ENCODE results near the gene MAGI2.
"Not testable (repeated sequence)": the region's sequence is repeated elsewhere in the genome, so short reads cannot be mapped to it uniquely, and the experiment has no call there.

The MAGI2 gene

DNA sequence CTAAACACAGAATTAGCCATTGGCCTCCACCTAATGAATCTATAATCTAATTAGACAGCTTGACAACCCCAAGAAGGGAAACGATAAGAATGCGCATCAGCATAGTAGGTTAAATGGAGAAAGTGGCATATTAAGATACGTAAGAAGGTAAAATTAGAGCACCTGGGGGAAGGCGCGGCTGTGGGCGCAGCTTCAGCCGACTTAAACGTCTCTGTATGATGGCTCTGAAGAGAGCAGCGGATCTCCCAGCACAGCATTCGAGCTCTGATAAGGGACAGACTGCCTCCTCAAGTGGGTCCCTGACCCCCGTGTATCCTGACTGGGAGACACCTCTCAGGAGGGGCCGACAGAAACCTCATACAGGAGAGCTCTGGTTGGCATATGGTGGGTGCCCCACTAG lies 1136.1 kb downstream of the MAGI2 start:
- no peak for DNase-seq

DNA sequence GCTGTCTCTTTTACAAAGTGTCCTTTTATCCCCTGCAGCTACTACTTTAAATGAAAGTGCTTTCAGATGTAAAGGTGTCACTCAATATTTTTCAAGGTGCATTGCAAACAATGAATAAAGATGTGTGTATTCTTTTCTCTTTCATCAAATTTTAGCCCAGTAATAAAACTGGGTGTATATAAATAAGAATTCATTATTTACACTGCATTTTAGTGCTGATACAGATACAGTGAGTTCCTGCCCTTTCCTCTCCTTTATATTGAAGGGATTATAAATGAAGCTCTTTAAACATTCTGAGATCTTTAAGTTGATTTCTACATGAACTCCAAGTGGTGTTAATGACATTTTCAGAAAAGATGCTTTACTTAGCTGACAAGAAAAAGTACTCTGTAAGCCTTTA lies 1137.4 kb downstream of the MAGI2 start:
- DNase-seq = no peak

DNA sequence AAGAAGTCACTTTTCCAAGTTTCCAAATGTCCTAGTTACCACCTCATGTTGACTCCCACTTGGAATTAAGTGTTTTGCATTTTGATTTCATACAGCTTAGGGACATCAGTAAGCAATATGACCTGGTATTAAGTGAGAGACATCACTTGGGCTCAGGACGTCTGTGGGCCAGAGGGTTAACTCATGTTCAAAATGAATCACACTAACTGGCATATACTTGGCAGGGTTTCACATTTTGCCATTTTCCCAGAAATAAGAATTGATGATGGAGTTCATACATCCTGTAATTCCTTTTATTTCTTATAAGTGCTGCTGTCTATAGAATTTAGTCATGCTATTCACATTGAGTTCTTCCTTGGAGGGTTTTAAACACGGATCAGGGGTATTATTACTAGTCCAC lies 1138.3 kb downstream of the MAGI2 start:
- DNase-seq = no peak

DNA sequence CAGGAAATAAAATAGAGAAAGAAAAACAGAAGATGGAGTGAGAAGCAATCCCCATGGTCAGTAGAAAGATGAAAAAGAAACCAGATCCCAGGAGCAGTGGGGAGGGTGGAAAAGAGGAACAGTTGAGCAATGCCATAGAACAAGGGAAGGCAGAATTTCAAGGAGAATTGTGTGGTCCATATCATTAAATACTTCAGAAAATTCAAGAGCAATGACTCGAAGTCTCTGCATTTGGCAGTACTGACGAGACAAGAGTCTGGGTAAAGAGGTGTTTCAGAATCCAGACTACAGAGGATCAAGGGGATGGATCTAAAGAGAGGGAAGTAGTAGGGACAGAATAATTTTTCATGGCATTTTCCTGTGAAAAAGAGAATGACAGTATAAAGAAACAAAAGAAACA lies 1142.3 kb downstream of the MAGI2 start:
- DNase-seq = no peak

DNA sequence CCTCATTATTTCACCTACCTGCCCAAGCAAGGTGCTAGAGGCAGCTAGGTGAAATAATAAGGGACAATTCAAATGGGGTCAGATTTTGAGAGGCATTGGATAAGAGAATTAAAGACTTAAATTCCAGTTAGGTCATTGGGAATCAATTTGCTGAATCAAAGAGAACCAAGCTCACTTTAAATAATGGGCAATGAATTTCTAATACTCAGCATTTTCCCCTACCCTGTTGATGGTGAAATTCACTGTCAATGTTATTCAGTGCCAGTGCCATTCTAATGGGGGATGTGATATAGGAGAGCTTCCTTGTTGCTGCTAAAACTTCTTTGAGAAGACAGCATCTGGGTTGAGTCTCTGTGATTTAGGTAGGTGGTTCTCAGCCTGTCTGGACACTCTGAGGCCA lies 1145.6 kb downstream of the MAGI2 start:
- no peak for DNase-seq

DNA sequence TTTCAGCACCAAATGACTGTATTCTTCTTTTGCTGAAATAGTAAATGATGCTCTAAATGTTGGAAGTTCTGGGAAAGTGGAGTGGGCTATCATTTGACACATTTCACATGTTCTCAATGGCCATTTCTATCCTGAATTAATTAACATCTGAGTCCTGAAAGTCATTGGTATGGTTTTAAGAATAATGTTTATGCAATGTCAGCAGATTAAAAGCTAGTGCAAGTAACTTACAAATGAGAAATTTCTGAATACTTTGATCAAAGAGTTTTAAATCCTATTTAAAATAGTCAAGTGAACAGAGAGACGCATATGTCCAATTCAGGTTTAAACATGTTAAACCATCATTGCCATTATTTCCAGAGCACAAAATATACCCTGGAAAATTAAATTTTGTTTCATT lies 1146.8 kb downstream of the MAGI2 start:
- DNase-seq = no peak

DNA sequence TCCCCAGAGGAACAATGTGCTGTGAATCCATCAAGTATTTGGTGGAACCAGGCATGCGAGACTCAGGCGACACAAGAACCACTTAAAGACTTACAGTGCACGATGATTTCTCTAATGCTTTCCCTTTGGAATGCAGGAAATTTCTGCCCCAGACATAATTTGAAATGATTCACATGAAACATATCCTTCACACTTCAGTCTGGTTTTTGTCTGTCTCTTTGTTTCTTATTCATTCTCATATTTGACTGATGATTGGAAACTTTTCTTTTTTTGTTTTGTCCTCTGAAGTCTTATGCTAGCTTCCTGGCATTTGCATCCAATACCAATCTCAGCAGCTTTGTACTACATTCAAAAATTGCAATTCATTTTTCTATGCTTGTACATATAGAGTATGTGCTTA lies 1152.1 kb downstream of the MAGI2 start:
- DNase-seq = no peak

DNA sequence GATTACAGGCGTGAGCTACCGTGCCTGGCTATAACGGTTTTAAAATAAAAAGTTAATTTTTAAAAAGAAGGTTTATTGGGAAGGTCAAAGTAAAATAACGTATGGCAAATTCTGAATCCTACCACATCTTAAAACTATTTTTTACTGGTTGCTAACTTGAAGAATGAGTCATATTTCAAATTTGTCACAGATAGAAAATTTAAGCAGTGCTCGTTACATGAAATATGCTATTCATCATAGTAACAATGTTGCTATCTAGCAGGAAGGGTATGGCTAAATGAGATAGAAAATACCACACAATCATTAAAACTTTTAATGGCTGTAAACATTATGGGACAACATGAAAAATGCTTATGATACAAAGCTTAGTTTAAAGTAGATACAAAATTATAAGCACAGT lies 1154.4 kb downstream of the MAGI2 start:
- DNase-seq = no peak

DNA sequence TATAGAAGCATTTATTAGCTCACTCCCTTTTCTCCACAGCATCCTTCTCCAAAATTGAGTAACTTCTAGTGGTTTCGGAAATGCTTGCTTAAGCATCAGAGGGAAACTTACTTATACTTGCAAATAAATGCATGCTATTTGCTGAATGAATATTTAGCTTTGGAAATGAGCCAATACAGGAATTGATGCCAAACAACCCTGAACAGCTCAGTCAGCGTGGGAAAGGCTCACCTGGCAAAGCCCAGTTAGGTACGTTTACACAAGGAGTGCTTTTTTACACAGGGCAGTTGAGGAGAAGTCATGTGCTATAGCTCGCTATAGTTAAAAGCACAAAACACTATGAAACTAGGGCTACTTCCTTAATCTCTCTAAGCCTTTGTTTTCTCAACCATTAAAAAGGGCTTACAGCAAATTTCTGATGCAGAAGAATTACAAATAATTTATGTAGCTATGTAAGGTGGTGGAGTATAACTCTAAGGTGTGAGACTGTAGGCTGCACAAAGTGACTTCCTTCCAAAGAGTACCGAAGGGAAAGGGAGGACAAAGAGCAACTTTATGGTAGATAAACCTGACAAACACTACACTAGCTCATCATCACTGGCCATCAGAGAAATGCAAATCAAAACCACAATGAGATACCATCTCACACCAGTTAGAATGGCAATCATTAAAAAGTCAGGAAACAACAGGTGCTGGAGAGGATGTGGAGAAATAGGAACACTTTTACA lies 1156.7 kb downstream of the MAGI2 start:
- DNase-seq = no peak

DNA sequence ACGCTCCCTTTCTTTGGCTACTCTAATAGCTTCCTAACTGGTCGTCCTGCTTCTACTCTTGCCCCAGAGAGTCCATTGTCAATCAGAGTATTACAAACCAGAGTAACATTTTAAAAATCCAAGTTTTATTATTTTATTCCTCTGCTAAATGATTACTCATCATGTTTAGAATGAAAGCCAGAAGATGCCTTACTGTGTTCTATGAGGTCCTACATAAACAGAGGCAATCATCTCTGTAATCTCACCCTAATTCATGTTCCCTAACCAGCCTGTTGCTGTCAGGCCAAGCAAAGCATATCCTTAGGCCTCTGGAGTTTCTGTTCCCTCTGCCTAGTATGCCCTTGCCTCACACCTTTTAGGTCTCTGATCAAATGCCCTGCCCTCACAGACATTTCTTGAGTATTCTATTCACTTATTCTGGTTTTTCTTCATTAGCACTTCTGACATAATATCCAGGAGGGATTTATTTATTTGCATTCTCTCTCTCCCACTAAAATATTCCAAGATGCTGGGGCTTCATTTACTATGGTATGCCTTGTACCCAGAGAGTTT lies 1157.3 kb downstream of the MAGI2 start:
- DNase-seq = no peak

DNA sequence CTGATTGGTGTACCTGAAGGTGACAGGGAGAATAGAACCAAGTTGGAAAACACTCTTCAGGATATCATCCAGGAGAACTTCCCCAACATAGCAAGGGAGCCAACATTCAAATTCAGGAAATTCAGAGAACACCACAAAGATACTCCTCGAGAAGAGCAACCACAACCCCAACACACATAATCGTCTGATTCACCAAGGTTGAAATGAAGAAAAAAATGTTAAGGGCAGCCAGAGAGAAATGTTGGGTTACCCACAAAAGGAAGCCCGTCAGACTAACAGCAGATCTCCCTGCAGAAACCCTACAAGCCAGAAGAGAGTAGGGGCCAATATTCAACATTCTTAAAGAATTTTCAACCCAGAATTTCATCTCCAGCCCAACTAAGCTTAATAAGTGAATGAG lies 1164.0 kb downstream of the MAGI2 start:
- not testable (repeated sequence) for DNase-seq

DNA sequence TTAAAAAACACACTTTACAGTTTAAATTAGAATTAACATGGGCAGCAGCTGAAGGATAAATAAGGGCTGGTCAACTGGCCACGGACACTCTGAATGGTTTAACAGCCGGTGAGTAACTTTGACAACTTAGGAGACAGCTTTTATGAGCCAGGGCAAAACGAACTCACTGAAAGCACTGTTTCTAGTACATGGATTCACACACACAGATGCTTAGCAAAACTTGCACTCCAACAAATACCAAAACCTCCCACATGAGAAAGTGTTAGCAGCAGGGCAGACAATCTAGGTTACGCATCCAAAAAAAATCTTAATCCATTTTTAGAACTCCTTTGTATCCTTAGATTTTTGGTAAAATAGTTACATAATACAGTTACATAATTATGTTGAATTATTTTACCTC lies 1168.5 kb downstream of the MAGI2 start:
- DNase-seq = no peak

DNA sequence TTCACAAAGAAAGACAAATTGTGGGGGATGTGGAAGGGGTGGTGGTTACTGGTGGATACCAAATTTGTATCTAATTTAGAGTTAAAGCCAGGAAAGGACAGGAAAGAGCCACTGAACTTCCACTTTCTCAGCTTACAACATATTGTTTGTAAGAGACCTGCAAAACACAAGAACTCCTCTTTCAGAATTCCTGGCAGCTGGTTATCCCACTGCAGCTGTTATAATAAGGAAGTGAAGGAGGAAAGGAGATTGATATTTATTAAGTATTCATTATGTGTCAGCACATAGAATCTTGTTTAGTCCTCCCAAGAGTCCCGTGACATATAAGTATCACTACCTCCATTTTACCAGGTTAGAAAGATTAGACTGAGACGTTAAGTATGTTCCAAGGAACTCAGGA lies 1173.2 kb downstream of the MAGI2 start:
- DNase-seq = no peak

DNA sequence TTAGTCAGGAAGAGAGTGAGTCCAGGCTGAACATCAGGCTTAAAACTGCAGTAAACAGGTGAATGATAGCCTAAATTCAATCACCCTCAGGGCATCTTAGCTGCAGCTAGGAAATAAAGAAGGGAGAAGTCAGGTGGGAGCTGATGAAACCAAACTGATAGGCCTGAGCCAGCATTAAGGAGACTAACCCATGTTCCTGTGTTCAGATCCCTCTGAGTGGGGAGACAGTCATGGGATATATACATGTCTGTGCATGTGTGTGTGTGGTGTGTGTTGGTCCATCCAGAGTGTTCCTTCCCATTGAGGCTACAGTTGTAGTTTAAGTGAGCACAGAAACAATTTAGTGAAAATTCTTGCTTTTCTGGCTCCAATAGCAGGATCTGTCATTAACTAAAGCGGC lies 1174.0 kb downstream of the MAGI2 start:
- no peak for DNase-seq

DNA sequence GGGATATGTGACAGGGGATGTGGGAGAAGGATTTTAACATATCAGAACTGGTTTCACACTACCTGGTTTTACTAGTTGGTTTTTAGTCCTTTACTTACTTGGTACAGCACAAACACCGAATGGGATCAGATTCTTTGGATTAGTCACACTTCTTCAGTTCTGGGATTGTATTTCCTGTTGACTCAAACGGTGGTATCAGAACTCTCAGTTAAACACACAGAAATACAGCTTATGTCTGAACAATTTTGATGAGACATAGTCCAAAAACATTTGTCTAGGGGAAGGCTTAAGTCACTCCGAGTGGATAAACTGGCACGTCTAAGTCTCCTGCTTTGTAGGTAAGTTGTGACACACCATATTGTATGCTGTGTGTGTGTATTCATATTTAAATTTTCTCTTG lies 1174.4 kb downstream of the MAGI2 start:
- no peak for DNase-seq

DNA sequence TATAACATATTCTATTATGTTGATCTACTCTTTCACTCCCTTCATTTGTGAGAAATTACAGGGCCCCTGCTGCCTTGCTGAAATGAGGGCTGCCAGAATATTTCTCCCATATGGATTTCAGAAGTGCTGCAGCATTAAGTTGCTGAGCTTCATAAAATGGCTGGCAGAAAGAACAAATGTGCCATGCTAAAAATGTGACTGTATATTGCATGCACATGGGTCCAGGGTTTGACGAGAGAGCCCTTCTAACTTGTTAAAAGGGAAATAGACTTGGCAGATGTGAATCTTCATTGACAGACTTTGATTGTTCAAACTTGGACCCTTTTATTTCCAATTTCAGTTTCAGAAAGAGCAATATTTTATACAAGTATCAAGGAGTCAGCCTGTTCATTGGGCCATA lies 1186.3 kb downstream of the MAGI2 start:
- DNase-seq = no peak

DNA sequence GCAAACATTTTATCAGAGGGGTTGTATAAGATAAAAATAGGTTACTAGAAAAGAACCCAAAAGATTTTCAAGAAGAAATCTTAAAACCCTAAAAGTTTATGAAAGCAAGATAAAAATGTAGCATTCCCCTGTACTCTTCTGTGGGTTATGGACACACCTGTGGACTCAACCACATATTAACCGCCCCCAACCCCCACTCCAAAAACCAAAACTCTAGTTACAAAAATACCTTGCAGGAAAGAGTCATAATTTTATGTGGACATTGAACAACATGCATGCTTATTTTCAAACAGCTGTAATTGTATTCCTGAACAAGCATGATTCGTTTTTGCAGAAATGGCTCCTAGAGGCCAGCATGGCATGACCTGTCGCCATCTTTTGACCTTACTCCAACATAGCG lies 1188.0 kb downstream of the MAGI2 start:
- no peak for DNase-seq

DNA sequence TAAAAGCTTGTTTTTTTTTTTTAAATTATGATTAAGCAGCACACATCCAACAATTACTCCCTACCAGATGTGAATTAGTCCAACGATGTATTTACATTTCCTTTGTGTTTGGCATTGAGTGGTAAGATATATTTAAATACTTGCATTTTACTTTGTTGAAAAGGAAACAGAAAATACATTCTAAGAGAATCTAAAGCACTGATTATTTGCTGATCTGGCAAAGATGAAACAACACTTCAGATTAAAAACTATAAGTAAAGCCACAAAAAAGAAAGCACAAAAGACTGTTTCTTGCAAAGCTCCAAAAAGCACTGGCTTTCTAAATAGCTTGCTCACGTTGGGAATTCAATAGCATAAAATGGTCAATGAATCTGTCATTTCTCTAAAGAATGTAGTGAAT lies 1188.4 kb downstream of the MAGI2 start:
- DNase-seq = no peak

DNA sequence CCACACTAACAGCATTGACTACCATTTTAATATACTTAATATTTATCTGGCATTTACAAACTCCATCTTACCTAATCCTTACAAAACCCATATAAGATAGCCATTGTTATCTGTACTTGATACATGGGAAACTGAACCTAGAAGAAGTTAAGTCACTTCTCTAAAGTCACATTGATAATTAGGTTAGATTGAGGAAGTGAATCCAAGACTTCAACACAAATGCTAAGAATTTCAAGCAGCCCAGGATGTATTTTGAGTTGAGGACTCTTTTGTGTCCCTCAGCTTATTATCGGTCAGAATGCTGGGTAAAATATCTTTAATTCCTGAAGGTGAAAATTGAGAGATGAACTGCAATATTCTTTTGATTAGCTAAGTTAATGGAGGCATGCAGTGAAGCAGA lies 1189.4 kb downstream of the MAGI2 start:
- DNase-seq = no peak

DNA sequence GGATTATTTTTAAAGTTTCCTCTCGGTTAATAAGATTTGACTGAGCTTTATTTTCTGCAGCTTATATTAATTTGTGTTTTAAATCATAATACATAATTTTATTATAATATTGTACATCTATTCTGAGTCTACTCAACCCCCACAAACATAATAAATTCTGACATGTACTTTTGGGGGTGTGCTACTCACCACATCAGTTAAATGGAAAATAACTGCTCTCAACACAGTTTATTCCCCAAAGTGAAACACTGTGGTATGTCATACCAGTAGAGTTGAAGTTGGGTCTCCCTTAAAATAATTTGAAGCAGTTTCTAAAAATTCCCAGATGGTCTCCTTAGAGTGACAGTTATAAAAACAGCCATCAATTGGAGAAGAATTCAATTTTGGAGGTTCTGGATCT lies 1191.7 kb downstream of the MAGI2 start:
- no peak for DNase-seq

DNA sequence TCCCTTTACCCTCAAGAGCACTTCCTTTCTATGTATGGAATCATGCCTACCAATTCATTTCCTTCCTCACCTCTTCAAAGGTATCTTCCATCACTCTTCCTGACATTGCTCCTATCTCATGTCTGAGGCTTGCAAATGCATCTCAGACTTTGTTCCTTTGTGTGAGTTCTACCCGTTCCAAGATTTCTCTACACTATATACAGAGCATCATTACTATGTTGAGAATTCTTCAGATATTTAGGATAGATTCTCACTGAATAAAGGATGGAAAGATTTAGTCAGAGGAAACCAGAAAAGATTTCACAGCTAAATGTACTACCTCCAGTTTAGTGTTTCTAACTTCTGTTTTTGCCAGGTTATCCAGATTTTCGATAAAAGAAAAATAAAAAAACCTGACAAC lies 1192.2 kb downstream of the MAGI2 start:
- DNase-seq = no peak

DNA sequence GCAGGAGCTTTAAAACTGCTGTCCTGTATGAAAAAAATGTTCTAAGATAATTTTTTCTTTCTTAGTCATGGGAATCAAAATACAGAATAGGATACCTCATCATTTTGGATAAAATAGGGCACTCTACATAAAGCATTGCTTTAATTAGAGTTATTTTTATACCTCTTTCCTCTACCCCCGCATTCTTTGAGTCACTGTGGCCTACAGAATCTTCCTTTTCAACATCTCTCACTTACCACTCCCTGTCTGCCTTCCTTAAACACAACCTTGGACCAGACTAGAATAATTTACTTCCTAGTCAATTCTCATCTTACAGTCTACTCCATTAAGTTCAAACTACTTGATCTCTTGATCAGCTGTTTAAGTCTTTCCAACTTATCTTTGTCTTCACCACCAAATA lies 1192.6 kb downstream of the MAGI2 start:
- no peak for DNase-seq

DNA sequence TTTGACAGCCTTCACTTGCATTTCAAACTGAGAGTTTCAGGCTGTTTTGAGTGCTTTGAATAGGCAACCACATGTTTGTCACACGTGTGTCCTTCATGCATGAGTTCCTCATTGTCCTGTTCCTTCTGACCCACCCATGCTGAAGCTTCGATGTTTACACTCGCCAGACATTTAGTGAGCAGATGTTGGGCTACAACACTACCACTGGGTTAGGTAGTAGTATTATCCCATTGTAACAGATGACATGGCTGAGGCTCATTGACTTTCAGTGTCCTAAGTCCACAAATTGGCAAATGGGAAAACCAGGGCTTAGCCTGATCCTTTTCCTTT lies 1198.8 kb downstream of the MAGI2 start:
- no peak for DNase-seq

DNA sequence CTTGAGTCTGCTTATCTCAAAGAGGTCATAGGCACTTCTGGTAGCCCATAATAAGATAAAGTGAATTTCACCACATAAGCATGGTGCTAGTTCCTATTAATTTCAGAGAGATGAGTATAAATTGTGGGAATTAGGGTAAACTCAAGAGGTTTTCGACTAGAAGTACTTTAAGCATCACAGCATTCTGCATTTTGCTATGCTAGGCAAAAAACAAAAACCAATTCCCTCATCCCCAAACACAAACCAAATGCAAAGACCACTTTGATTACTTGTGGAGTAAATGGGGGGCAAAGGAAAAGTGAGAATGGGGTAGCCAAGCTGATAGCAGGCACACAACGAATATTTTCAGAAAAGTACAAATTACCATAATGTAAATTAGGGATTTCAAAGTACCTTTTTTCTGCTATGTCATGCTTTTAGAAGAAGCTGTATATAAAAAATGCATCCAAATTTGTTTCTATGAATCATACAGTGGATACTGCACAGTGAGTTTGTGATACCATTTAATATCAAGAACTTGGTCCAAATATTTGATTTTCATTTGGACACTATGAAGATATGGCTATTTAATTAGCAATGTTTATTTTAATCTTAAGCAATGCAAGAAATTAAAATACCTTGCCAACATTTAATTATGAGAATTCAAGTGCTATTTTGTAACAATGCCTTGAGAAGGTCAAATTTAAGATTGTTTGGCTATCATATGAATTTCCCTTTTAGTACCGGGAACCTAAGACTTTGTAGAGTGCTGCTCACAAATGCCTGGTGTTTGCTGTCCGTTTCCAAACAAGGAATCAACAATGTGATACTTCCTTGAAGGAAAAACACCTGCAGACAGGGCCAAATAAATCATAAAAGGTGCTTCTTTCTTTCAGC lies 1199.4 kb downstream of the MAGI2 start:
- no peak for DNase-seq

All from left hindlimb (tissue), 1 donor.